Ovary (tissue), 3 donors: ENCODE results near the gene F3.

ENCODE experiments used
- CTCF ChIP-seq, 3 donors: fragments of 450-650 bp in 2 of 3; fragments of 200-600 bp in 1 of 3; IDR thresholded peaks; one replicate each; pipeline versions ENCODE4 v1.5.1 to v1.8.0; 2016 to 2022; ENCODE audit warnings: antibody characterized with exemption in 3 of 3, mild to moderate bottlenecking in 1 of 3
- POLR2A ChIP-seq: fragments of 450-650 bp; IDR thresholded peaks from one replicate; pipeline ENCODE4 v1.6.1; 2017; ENCODE audit warnings: antibody characterized with exemption, mild to moderate bottlenecking, moderate library complexity
- donor health status: DM: no; HTN: no; CAD: no.

DNA sequence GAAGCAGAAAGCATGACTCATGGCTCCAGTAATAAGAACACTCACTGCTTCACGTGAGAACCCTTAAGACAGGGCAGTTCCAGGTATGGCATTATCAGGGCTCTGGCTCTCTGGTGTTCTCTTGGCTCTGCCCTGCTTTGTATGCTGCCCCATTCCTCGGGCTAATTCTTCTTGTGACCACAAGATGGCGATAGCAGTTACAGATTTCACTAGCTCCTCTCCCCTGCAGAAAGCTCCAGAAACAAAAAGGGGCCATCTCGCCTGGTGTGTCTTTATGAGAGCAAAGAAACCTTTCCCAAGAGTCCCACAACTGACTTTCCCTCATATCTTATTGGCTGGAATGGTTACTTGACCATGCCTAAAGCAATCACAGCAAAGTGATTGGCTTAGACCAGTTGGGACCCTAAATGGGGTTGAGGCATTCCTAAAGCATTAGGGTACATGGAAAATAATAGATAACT is 60.1 kb downstream of the F3 start:
- TF ChIP-seq CTCF (IDR thresholded peaks at IDR 0.05) = peak; percentile 62 to 73 (median 65)
- no peak for TF ChIP-seq POLR2A
